Skin of body (tissue), 2 donors: ENCODE measurements around the gene MACROD1. TPM values are rescaled to one million over a fixed set of nuclear protein-coding genes. Genes with fewer than 3 reads are reported as not detected.

Source experiments
- DNase-seq: peaks from one replicate; lab custom pipeline; 2025; lab: John Stamatoyannopoulos, UW
- total RNA-seq: library from RNA; depleted of rRNA; stranded (reverse); fragments of >200 nt; gene quantifications from one replicate; pipeline ENCODE4 v1.2.3, GENCODE V29; 2014

The MACROD1 gene
- total RNA-seq, 1 donor from 2014 or later: 23.1 TPM

GRCh38 chr11:64093233-64094039 lies 72.5 kb downstream of the MACROD1 start:
- DNase-seq: no peak

GRCh38 chr11:64092761-64093136 lies 73.2 kb downstream of the MACROD1 start:
- DNase-seq: no peak

- no peak for DNase-seq
These were observed 73.7 kb downstream of the MACROD1 start for GRCh38 chr11:64092111-64092760.

GRCh38 chr11:64090806-64091516 lies 75.0 kb downstream of the MACROD1 start:
- no peak for DNase-seq

GRCh38 chr11:64089915-64090805 lies 75.8 kb downstream of the MACROD1 start:
- DNase-seq: no peak

GRCh38 chr11:64089493-64089892 lies 76.4 kb downstream of the MACROD1 start:
- no peak for DNase-seq

- DNase-seq: no peak
These were observed 76.9 kb downstream of the MACROD1 start for GRCh38 chr11:64089027-64089360.

GRCh38 chr11:64088162-64089026 lies 77.5 kb downstream of the MACROD1 start:
- no peak for DNase-seq

GRCh38 chr11:64086258-64087123 lies 79.4 kb downstream of the MACROD1 start:
- peak; percentile 36 for DNase-seq

- DNase-seq: no peak
These were observed 80.0 kb downstream of the MACROD1 start for GRCh38 chr11:64085906-64086257.

- no peak for DNase-seq
These were observed 80.8 kb downstream of the MACROD1 start for GRCh38 chr11:64084951-64085710.

- no peak for DNase-seq
These were observed 81.6 kb downstream of the MACROD1 start for GRCh38 chr11:64084146-64084950.

GRCh38 chr11:64083398-64084080 lies 82.4 kb downstream of the MACROD1 start:
- DNase-seq: no peak

- DNase-seq: no peak
These were observed 84.0 kb downstream of the MACROD1 start for GRCh38 chr11:64081745-64082442.

GRCh38 chr11:64080390-64080789 lies 85.5 kb downstream of the MACROD1 start:
- DNase-seq: no peak

- no peak for DNase-seq
These were observed 87.0 kb downstream of the MACROD1 start for GRCh38 chr11:64078905-64079304.

- peak; percentile 23 for DNase-seq
These were observed 87.6 kb downstream of the MACROD1 start for GRCh38 chr11:64078284-64078683.
